Endothelial cell of coronary artery (primary cell): ENCODE data around the gene HLA-DQA2. TPM values are rescaled to one million over a fixed set of nuclear protein-coding genes. Genes with fewer than 3 reads are reported as not detected.

Source experiments
- total RNA-seq: library from RNA; depleted of rRNA; stranded (reverse); fragments of >200 nt; gene quantifications from 2 replicates; pipeline ENCODE4 v1.2.3, GENCODE V29; 2014

The HLA-DQA2 gene
- not detected in 2 replicates for total RNA-seq

GRCh38 chr6:32741031-32741960, at the start of gene HLA-DQA2:
HLA-DQA2 (plus strand) TSS chr6:32741391; CDS start chr6:32741444, 53 bp downstream.

DNA sequence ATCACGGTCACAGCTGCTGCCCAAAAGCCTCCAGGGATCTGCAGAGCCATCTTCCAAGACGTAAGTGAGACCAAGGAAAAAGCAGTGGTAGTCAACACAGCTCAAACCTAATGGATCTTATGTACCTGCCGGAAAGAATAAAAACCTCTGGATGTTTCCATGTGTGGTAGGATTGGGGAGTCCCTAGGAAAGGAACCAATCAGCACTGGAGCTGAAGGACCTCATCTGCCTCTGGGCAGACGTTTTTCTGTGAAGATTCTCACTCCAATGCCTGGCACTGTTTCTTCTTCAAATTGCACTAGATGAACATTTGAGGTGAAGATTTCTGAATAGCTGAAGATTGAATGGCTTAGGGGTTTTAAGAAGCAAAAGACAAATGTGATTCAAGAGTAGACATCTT, 22.2 kb downstream of the HLA-DQA2 start, which contains the start of gene HLA-DQB2:
HLA-DQB2 (minus strand) TSS at position 112 of the 400 bp plus-strand sequence; CDS start at position 50, 62 bp downstream.

Other genes with a start within 250 kb of the HLA-DQA2 start
- 0.09 and 0.19 TPM in 2 replicates for gene HLA-DRB5, start 211.1 kb upstream of the HLA-DQA2 start, total RNA-seq
- gene HLA-DRB1, start 151.5 kb upstream of the HLA-DQA2 start, total RNA-seq, result 0.09 and 8.3 TPM in 2 replicates
- gene HLA-DQA1, start 104.0 kb upstream of the HLA-DQA2 start, total RNA-seq, result not detected in 2 replicates
- not detected in 2 replicates for gene HLA-DQB1, start 74.7 kb upstream of the HLA-DQA2 start, total RNA-seq
- gene HLA-DQB2, start 22.1 kb downstream of the HLA-DQA2 start, total RNA-seq, result not detected in 2 replicates
- gene HLA-DOB, start 75.6 kb downstream of the HLA-DQA2 start, total RNA-seq, result 0.47 TPM in 1 of 2 replicates, not detected in the other
- gene TAP2, start 97.3 kb downstream of the HLA-DQA2 start, total RNA-seq, result 36.6 and 42.7 TPM in 2 replicates
- gene PSMB8, start 102.7 kb downstream of the HLA-DQA2 start, total RNA-seq, result 46.6 and 69.2 TPM in 2 replicates
- 35.1 and 52.2 TPM in 2 replicates for gene TAP1, start 112.3 kb downstream of the HLA-DQA2 start, total RNA-seq
- 8.6 and 32.4 TPM in 2 replicates for gene PSMB9, start 112.8 kb downstream of the HLA-DQA2 start, total RNA-seq
- gene HLA-DMB, start 199.6 kb downstream of the HLA-DQA2 start, total RNA-seq, result 0.27 TPM in 1 of 2 replicates, not detected in the other
- 0.27 and 0.75 TPM in 2 replicates for gene HLA-DMA, start 211.7 kb downstream of the HLA-DQA2 start, total RNA-seq
- 48.0 and 63.6 TPM in 2 replicates for gene BRD2, start 227.2 kb downstream of the HLA-DQA2 start, total RNA-seq